Activated naive CD8-positive, alpha-beta T cell treated with anti-CD3 and anti-CD28 coated beads, Interleukin-2, amount 10 ng/mL, durations not matched to agents 7 days and 5 days (primary cell): ENCODE measurements around the gene MGMT. TPM values are rescaled to one million over a fixed set of nuclear protein-coding genes. Genes with fewer than 3 reads are reported as not detected.

Experiments used
- ATAC-seq: fragments of 150-1000 bp; cut with Tn5 transposase; one replicate; pipeline ENCODE4 v1.10.0; 2021; ENCODE audit warnings: low read depth, moderate library complexity
- POLR2A ChIA-PET: fragments of 350-600 bp; sonication (Branson Sonifier 250); formaldehyde crosslinking; loops from one replicate; lab custom pipeline; 2021; ENCODE audit warnings: antibody characterized with exemption; lab: Charles Lee
- DNase-seq: peaks from one replicate; pipeline ENCODE4 v3.0.0; 2021
- H3K27ac Mint-ChIP-seq: one replicate; pipeline ENCODE4 v1.8.0; 2022; ENCODE audit warnings: mild to moderate bottlenecking, mixed read lengths
- H3K27me3 Mint-ChIP-seq: one replicate; pipeline ENCODE4 v1.8.0; 2022; ENCODE audit warnings: mild to moderate bottlenecking, moderate library complexity, mixed read lengths
- H3K36me3 Mint-ChIP-seq: one replicate; pipeline ENCODE4 v1.8.0; 2021; ENCODE audit warnings: mild to moderate bottlenecking, mixed read lengths
- H3K4me1 Mint-ChIP-seq: one replicate; pipeline ENCODE4 v1.8.0; 2021; ENCODE audit warnings: mixed read lengths
- H3K4me3 Mint-ChIP-seq: one replicate; pipeline ENCODE4 v1.8.0; 2022; ENCODE audit warnings: mild to moderate bottlenecking, moderate library complexity, mixed read lengths
- H3K9me3 Mint-ChIP-seq: one replicate; pipeline ENCODE4 v1.8.0; 2021; ENCODE audit warnings: mixed read lengths
- total RNA-seq, 2 experiments: library from RNA; stranded (reverse); gene quantifications; one replicate each; pipeline ENCODE4 v1.2.3, GENCODE V29; 2021

MGMT gene
- total RNA-seq, 2 experiments from 2014 or later = 24.0 to 24.7 TPM

DNA sequence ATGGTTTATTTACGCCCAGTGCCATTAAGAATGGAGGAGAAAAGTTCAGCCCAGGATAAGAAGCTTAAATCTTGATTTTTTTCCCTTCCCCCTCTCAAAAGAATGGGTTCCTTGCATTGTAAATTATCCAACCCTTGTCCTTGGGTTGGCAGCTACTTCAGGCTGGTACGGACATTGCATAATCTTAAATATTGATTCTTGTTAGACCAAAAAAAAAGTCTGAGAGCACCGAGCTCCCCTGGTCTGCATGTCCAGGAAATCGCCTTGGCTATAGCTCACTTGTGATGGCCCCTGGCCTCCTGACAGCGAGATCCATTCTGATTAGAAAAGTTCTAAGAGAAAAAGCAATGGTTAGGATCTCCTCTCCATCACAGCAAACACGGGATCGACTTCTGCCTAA is 345.4 kb downstream of the MGMT start:
- DNase-seq (no peak), ATAC-seq (no peak)
- no peaks in the 10 kb centered on the region for H3K27me3 Mint-ChIP-seq
- H3K27ac Mint-ChIP-seq = no peak overlapping the region
- POLR2A ChIA-PET = no interaction called here
- no peak overlapping the region for H3K4me3 Mint-ChIP-seq
- H3K9me3 Mint-ChIP-seq = peaks cover 1% of the 10 kb centered on the region
- no peaks in the 10 kb centered on the region for H3K36me3 Mint-ChIP-seq
- no peaks in the 10 kb centered on the region for H3K4me1 Mint-ChIP-seq

DNA sequence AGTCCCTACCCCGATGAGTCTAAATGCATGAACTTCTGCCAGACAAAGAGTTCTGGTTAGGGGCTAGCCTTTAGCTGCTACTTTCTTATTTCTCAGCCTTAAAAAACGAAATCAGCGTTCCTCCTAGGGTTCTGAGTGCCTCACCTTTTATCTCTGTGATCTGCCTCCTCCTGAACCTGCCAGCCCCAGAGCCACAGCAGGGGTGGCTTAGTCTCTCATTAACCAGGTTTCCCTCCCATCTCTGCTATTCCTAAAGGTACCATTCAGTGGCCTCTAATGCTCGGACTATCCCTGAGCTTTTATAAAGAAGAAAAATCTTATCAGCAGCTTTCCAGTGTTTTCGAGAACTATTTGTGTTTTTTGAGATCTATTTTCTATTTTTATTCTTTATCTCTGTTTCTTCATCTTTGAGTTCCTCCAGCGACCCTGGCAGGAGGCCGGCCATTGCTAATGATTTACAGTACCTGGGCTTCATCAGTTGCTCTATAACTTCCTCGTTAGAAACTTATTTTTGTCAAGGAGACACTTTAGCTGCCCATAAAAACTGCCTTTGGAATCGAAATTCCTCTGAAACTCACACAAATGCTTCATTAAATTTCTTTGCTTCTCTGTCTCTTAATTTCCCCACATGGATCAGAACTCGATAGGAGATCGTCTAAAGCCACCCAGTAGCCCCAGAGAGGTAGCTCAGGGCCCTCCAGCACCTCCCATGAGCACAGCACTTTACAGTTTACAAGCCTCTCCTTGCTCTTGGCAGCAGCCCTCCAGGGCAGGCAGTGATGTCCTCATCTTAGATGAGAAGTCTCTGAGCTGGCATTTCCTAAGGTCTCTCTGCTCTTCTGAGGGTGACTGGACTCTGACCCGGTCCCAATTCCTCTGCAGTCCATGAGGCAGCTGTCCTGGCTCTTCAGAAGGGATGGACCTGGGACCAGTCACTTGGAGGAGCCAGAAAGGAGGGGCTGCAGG is 347.9 kb downstream of the MGMT start:
- H3K9me3 Mint-ChIP-seq = no peaks in the 10 kb centered on the region
- ATAC-seq (no peak), DNase-seq (no peak)
- no peaks in the 10 kb centered on the region for H3K36me3 Mint-ChIP-seq
- H3K27ac Mint-ChIP-seq = no peak overlapping the region
- no peaks in the 10 kb centered on the region for H3K27me3 Mint-ChIP-seq
- H3K4me1 Mint-ChIP-seq = no peaks in the 10 kb centered on the region
- H3K4me3 Mint-ChIP-seq = no peak overlapping the region
- POLR2A ChIA-PET = no interaction called here

DNA sequence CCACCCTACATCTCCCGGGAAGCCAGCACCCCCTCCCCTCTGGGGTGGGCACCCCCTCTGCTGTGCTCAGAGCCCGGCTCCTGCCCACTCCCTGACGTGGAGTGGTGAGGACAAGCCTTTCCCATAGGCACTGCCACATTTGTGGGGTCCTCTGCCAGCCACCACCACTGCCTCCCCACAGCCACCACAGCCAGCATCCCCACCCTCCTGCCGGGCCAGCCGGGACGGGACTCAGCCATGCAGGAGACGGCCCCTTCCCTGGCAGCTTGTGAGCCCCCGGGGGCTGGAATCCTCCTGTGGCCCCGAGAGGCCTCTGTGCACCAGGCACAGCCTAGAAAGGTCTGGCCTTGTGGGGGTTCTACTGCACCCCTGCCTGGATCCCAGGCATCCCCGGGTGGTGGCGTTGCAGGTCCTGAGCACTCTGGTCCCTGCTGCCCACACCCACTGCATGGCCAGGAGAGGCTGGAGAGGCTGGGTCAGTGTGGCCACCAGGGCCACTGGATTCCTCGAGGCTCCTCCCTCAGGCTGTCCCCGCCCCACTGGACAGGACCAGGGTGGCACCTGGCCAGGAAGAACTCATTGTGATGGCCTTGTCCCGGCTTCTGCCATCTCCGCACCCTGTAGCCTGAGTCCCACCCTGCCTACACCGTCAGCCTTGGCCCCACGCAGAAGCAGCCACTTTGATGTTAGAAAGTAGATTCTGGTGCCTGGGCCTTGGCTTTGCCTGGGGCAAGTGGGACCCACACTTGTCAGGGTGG is 349.0 kb downstream of the MGMT start:
- Mint-ChIP-seq H3K27ac (no peak overlapping the region), H3K4me3 (no peak overlapping the region)

DNA sequence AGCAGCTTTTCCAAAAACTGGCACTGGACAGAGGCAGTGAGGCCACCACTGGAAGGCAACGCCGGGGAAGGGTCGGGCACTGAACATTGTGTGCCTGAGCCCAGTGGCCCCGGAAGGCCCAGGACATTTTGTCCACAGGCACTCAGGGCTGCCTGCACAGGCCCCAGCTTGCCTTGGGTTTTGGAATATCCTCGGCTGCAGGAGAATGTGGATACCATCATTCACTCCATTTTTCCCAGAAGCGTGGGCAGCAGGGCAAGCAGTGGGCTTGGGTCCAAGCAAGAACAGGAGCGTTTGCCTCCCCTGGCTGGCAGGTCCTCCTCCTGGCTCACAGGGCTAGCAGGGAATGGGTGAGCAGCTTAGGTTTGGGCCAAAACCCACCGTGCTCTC is 349.6 kb downstream of the MGMT start:
- Mint-ChIP-seq H3K27me3 (peaks cover 2% of the 10 kb centered on the region), H3K36me3 (no peaks in the 10 kb centered on the region), H3K4me1 (no peaks in the 10 kb centered on the region), H3K27ac (no peak overlapping the region), H3K4me3 (no peak overlapping the region), H3K9me3 (no peaks in the 10 kb centered on the region)
- ATAC-seq = no peak
- DNase-seq = no peak
- POLR2A ChIA-PET = no interaction called here

More for the DNA sequence above, 349.0 kb downstream of the MGMT start:
- no peaks in the 10 kb centered on the region for H3K4me1 Mint-ChIP-seq
- H3K27me3 Mint-ChIP-seq = peaks cover 2% of the 10 kb centered on the region
- no peaks in the 10 kb centered on the region for H3K9me3 Mint-ChIP-seq
- H3K36me3 Mint-ChIP-seq = no peaks in the 10 kb centered on the region
- POLR2A ChIA-PET = no interaction called here
- ATAC-seq (no peak), DNase-seq (no peak)
